GM18498 (cell line): ENCODE data around the gene ENO2.
"Not testable (repeated sequence)": the region's sequence is repeated elsewhere in the genome, so short reads cannot be mapped to it uniquely, and the experiment has no call there.

Experiments
- ATAC-seq: cut with Tn5 transposase; IDR thresholded peaks from one replicate; pipeline ENCODE4 v1.9.1; 2021; ENCODE audit warnings: mild to moderate bottlenecking, moderate library complexity; ENCODE audit not compliant: unreplicated experiment

The ENO2 gene

DNA sequence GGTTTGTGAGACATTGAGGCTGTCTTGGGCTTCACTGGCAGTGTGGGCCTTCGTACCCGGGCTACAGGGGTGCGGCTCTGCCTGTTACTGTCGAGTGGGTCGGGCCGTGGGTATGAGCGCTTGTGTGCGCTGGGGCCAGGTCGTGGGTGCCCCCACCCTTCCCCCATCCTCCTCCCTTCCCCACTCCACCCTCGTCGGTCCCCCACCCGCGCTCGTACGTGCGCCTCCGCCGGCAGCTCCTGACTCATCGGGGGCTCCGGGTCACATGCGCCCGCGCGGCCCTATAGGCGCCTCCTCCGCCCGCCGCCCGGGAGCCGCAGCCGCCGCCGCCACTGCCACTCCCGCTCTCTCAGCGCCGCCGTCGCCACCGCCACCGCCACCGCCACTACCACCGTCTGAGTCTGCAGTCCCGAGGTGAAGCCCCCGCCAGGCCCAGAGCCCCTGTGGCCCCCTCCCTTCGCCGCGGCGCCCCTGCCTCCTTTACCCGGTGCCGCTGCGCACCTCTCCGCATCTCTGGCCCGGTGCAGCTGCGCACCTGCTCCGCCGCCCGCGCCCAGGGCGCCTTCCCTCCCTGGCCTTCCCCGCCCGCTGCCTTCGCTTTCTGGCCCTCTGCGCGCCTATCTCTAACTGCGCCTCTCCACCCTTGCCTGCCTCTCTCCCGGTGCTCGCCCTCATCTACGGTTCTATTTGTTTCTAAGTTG, at the start of gene ENO2:
TSS of gene ENO2 (plus strand) at position 335 of the 701 bp plus-strand sequence. CDS start 1,253 bp downstream, outside the sequence.
- ATAC-seq, result peak; percentile 75

GRCh38 chr12:6865307-6865706, 49.1 kb upstream of the ENO2 start:
- ATAC-seq, result not testable (repeated sequence)

GRCh38 chr12:6866163-6866919, 48.0 kb upstream of the ENO2 start:
- no peak for ATAC-seq

DNA sequence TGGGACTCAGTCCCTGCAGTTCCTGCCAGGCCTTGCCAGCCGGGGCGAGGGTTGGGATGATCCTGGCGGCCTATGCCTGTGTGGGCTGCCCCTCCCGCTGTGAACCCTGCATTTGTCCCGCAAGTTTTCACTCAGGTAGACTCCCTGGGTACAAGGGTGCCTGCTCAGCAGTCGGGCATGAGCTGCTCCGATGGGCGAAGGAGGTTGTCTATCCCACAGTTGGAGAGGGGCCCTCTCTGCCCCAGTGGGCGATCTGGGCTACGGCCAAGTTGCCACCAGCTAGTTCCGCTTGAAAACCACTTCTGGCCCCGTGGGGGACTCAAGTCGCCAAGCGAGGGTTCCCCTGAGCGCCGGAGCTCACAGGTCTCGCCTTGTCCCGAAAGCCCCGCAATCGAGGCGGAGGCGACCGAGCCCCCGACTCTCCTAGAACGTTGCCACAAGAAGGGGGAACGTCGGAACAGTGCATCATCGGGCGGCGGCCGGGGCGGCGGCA, 47.4 kb upstream of the ENO2 start:
- ATAC-seq, result peak; percentile 11

- ATAC-seq, result peak; percentile 65
These were observed 46.8 kb upstream of the ENO2 start, which contains the start of gene TPI1 for GRCh38 chr12:6867413-6868210. TSS of gene TPI1 (plus strand) at chr12:6867531. CDS start at chr12:6867567, 36 bp downstream.

DNA sequence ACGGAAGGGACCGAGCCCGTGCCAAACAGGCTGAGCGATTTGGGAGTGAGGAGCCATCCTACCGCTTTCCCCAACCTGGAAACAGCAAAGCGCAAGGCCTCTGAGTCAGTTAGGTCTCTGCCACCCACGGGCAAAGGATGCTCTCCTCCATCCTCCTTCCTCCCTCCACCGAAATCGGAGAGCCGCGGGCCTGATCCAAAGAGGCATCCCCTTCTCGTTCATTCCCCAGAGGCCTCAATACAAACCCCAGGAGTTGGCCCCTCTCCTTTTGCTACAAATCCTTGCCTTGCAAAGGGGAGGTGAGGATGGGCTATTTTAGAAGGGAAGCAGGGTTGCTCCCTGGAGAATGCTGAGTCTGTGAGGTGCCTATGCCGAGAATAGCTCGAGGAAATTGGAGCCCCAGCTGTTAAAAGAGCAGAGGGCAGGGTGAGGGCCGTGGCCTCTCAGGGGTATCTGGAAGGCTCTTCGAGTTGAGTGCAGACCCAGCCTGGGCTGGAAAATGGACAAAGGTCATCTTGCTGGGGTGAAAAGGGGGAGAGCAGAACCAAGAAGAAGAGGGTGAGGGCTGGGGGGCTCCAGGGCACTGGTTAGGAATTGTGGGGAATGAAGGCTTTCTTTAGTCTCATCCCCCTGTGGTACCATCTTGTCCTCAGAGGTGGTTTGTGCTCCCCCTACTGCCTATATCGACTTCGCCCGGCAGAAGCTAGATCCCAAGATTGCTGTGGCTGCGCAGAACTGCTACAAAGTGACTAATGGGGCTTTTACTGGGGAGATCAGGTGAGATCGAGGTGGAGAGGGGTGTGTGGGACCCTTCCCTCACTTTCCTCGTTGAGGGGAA, 46.0 kb upstream of the ENO2 start:
- ATAC-seq, result no peak

DNA sequence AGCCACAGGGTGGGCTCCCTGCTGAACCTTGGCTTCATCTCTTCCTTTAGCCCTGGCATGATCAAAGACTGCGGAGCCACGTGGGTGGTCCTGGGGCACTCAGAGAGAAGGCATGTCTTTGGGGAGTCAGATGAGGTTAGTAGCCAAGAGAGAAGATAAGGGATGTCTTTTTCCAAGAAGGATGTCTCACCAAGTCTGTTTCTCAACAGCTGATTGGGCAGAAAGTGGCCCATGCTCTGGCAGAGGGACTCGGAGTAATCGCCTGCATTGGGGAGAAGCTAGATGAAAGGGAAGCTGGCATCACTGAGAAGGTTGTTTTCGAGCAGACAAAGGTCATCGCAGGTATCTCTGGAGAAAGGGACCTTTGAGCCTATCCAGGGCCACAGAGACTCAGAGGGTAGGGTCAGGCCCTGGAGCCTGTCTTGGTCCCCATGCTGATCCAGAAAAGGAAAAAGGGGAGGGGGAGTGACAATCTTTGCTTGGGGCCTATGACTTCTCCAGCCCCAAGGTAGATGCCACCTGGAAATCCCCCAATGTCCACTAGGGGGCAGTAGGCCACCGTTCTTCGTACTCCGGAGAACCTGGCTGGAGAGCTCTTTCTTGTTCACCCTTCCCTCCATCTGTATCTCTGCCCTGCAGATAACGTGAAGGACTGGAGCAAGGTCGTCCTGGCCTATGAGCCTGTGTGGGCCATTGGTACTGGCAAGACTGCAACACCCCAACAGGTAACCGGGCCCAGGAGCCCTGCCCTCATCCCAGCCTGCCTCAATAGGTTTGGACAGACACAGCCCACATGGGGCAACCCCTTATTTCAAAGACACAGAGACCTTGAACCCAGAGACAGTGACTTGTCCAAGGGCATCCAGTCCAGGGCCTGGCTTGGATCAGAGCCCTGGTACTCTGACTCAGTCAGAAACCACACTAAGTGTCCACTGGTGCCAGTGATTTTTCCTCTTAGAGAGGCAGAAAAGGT, 45.0 kb upstream of the ENO2 start:
- ATAC-seq, result no peak

DNA sequence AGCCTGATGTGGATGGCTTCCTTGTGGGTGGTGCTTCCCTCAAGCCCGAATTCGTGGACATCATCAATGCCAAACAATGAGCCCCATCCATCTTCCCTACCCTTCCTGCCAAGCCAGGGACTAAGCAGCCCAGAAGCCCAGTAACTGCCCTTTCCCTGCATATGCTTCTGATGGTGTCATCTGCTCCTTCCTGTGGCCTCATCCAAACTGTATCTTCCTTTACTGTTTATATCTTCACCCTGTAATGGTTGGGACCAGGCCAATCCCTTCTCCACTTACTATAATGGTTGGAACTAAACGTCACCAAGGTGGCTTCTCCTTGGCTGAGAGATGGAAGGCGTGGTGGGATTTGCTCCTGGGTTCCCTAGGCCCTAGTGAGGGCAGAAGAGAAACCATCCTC, 44.1 kb upstream of the ENO2 start:
- ATAC-seq, result not testable (repeated sequence)

- no peak for ATAC-seq
These were observed 43.1 kb upstream of the ENO2 start for GRCh38 chr12:6871052-6871957.

GRCh38 chr12:6872073-6873048, 42.0 kb upstream of the ENO2 start:
- ATAC-seq, result peak; percentile 35

GRCh38 chr12:6873094-6874014, 41.0 kb upstream of the ENO2 start, which contains the start of gene SPSB2:
TSS of gene SPSB2 (minus strand) at chr12:6873303. CDS start at chr12:6872901, 402 bp downstream.
- peak; percentile 75 for ATAC-seq

DNA sequence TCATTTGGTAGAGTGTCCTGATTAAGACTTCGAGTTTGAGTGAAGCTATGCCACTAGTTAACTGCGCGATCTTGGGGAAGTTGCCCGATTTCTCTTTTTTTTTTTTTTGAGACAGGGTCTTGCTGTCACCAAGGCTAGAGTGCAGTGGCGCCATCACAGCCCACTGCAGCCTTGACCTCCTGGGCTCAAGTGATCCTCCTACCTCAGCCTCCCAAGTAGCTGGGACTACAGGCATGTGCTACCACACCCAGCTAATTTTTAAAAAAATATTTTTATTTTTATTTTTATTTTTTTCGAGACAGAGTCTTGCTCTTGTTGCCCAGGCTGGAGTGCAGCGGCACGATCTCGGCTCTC, 40.4 kb upstream of the ENO2 start:
- ATAC-seq, result not testable (repeated sequence)

- not testable (repeated sequence) for ATAC-seq
These were observed 34.6 kb upstream of the ENO2 start for GRCh38 chr12:6879824-6880223.

DNA sequence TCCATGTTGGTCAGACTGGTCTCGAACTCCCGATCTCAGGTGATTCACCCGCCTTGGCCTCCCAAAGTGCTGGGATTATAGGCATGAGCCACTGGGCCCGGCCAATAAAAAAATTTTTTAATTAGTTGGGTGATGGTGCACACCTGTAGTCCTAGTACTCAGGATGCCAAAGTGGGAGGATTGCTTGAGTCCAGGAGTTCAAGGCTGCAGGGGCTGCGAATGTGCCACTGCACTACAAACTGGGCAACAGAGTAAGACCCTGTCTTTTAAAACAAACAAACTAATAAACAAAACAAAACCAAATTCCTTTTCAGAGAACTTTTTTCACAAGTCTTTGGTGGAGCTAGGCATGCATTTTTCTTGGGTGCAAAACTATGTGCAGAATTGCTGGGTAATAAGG, 31.1 kb upstream of the ENO2 start:
- ATAC-seq, result no peak

- ATAC-seq, result no peak
These were observed 30.7 kb upstream of the ENO2 start for GRCh38 chr12:6883683-6884082.

DNA sequence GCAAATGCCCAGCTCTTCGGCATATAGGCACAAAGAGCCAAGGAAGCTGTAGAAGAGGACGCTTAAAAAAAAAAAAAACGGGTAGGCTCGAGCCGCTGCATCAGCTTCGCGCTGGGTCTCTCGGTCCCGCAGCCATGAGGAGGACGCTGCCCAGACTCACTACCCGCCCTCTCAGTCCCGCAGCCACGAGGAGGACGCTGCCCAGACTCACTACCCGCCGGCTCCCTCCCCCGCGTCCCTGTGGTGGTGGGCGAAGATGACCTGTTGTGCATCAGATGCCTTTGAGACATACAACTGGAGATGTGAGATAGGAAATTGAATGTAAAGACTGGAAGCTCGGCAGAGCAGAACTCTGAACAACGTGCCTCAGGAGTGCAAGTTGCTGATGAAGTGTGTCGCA, 29.8 kb upstream of the ENO2 start:
- ATAC-seq, result no peak
